GM12873 (cell line): ENCODE measurements around the gene ZNF438.

ENCODE experiments used
- TF ChIP-seq, protein P1 (sequence below): IDR thresholded peaks from 2 replicates; pipeline ENCODE4 v1.5.1; 2012; ENCODE audit warnings: low read depth, mild to moderate bottlenecking, moderate library complexity, low read length, control low read depth; ENCODE audit not compliant: insufficient read depth; ENCODE audit errors: missing control alignments

Gene ZNF438

GRCh38 chr10:31062856-31063255 is 31.2 kb upstream of the ZNF438 start:
- TF ChIP-seq, protein P1, sequence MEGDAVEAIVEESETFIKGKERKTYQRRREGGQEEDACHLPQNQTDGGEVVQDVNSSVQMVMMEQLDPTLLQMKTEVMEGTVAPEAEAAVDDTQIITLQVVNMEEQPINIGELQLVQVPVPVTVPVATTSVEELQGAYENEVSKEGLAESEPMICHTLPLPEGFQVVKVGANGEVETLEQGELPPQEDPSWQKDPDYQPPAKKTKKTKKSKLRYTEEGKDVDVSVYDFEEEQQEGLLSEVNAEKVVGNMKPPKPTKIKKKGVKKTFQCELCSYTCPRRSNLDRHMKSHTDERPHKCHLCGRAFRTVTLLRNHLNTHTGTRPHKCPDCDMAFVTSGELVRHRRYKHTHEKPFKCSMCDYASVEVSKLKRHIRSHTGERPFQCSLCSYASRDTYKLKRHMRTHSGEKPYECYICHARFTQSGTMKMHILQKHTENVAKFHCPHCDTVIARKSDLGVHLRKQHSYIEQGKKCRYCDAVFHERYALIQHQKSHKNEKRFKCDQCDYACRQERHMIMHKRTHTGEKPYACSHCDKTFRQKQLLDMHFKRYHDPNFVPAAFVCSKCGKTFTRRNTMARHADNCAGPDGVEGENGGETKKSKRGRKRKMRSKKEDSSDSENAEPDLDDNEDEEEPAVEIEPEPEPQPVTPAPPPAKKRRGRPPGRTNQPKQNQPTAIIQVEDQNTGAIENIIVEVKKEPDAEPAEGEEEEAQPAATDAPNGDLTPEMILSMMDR, result no peak

DNA sequence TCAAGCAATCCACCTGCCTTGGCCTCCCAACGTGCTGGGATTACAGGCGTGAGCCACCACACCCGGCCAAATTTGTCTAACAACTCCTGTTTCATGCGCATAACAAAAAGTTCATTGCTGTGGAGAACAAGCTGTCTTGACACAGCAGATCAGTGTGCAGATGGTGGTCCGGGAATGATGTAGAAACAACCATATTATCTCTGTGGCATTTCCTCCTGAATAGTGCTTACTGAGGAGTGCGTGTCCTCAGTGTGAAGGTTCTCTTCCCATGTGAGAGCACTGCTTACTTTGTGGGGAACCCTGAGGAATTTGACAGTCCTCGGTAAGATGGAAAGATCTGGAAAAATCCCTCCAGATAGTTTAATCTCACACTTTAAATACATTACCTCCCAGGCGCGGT is 30.3 kb upstream of the ZNF438 start:
- TF ChIP-seq, protein P1, result no peak

DNA sequence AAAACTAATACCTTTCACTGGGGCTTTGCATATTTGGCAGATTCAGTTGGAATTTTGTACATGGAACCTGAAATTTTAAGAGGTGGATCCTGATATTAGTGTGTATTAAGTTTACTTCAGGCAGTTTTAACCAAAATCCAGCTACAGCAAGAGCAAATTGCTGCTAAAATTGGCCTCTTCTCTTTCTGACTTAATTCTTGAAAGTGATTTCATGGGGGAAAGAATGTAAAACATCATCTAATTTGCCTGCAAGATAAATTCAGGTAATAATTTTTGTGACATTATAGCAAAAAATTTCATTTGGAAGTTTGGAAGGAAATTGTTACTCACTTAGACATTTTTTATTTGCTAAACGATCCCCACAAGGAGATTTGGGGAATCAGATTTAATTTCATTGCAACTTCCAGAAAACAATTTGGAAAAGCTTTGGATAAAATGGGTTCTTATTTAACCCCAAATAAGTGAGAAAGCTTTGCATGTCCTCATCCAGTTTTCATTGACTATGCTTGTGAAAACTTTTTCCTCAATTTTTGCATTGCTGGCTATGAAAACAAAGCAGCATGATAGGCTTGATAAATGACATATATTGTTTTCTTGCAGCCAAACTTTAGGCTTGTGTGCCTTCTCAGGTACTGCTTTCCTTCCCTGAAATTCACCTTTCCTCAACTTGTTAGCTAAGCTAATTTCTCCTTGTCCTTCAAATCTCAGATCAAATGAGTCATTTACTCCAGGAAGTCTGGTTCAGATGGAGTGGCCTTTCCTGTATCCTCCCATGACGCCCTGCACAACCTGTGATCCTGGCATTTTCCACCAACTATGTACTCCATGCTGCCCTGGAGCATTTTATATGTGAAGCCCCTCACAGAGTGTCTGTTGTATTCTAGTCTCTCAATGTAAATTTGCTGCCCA is 27.4 kb upstream of the ZNF438 start:
- TF ChIP-seq, protein P1, result no peak

DNA sequence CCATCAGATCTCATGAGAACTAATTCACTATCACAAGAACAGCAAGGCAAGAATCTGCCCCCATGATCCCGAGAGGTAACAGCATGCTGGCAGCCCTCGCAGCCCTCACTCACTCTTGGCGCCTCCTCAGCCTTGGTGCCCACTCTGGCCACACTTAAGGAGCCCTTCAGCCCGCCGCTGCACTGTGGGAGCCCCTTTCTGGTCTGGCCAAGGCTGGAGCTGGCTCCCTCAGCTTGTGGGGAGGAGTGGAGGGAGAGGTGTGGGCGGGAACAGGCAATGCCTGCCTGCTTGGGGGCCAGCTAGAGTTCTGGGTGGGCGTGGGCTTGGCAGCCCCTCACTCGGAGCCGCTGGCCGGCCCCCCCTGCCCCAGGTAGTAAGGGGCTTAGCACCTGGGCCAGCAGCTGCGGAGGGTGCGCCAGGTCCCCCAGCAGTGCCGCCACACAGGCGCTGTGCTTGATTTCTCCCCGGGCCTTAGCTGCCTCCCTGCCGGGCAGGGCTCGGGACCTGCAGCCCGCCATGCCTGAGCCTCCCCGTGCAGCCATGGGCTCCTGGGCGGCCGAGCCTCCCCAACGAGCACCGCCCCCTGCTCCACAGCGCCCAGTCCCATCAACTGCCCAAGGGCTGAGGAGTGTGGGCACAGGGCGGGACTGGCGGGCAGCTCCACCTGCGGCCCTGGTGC is 24.0 kb upstream of the ZNF438 start:
- TF ChIP-seq, protein P1, result no peak

GRCh38 chr10:31051703-31052102 is 20.0 kb upstream of the ZNF438 start:
- TF ChIP-seq, protein P1, result no peak

DNA sequence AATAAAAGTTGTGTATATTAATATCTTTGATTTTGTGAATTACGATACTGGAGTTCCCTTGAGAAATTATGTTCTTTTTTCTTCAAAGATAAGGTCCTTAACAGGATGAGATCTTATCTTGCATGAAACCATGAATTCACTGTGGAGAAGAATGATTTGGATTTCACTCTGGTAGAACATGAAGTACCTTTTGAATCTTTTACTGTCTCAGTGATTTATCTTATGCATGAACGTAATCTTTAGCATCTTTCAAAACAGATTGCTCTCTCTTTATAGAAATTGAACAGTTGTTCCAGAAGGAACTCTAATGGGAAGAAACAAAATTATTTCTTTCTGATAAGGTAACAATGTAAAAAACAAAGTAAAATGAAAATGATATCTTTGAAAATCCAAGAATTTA is 11.0 kb upstream of the ZNF438 start:
- TF ChIP-seq, protein P1, result no peak

- TF ChIP-seq, protein P1, result no peak
Observed at GRCh38 chr10:31041011-31041410, 9.3 kb upstream of the ZNF438 start.
